Measurements from ENCODE around the gene HEXA.

Gene HEXA

GRCh38 chr15:72411544-72411943 lies 35.7 kb upstream of the HEXA start:
- no peak for DNase-seq
- H3K27me3 ChIP-seq (replicated peaks): no peaks in the 10 kb centered on the region
- H3K27ac ChIP-seq: no peak overlapping the region
- no peaks in the 10 kb centered on the region for H3K36me3 ChIP-seq (replicated peaks)
- no peak overlapping the region for H3K4me3 ChIP-seq (ENCODE audit: low read depth, low read length)
- TF ChIP-seq CTCF (IDR thresholded peaks at IDR 0.05; ENCODE audit: low read depth, low read length, missing control alignments): no peak
- in situ Hi-C loops (cut with HindIII; ENCODE audit: low pct_ligation_motif_present, low sequenced_read_pairs): no loop called here

- Histone ChIP-seq H3K36me3 (replicated peaks) (no peaks in the 10 kb centered on the region), H3K27me3 (replicated peaks) (no peaks in the 10 kb centered on the region), H3K27ac (no peak overlapping the region), H3K4me3 (ENCODE audit: low read depth, low read length) (no peak overlapping the region)
- no peak for DNase-seq
- TF ChIP-seq CTCF (IDR thresholded peaks at IDR 0.05; ENCODE audit: low read depth, low read length, missing control alignments): no peak
- in situ Hi-C loops (cut with HindIII; ENCODE audit: low pct_ligation_motif_present, low sequenced_read_pairs): no loop called here
These were observed 35.3 kb upstream of the HEXA start for GRCh38 chr15:72411111-72411510.

GRCh38 chr15:72406936-72407335 lies 31.1 kb upstream of the HEXA start:
- no peak for TF ChIP-seq CTCF (IDR thresholded peaks at IDR 0.05; ENCODE audit: low read depth, low read length, missing control alignments)

GRCh38 chr15:72404841-72405240 lies 29.0 kb upstream of the HEXA start:
- in situ Hi-C loops (cut with HindIII; ENCODE audit: low pct_ligation_motif_present, low sequenced_read_pairs): no loop called here

More at GRCh38 chr15:72406936-72407335, 31.1 kb upstream of the HEXA start:
- in situ Hi-C loops (cut with HindIII; ENCODE audit: low pct_ligation_motif_present, low sequenced_read_pairs): no loop called here
- H3K4me3 ChIP-seq (ENCODE audit: low read depth, low read length): no peak overlapping the region
- no peaks in the 10 kb centered on the region for H3K36me3 ChIP-seq (replicated peaks)
- DNase-seq: no peak
- H3K27me3 ChIP-seq (replicated peaks): peaks cover 4% of the 10 kb centered on the region
- no peak overlapping the region for H3K27ac ChIP-seq

GRCh38 chr15:72404356-72404755 lies 28.5 kb upstream of the HEXA start:
- Histone ChIP-seq H3K27ac (no peak overlapping the region), H3K27me3 (replicated peaks) (peaks cover 4% of the 10 kb centered on the region), H3K36me3 (replicated peaks) (no peaks in the 10 kb centered on the region), H3K4me3 (ENCODE audit: low read depth, low read length) (no peak overlapping the region)
- TF ChIP-seq CTCF (IDR thresholded peaks at IDR 0.05; ENCODE audit: low read depth, low read length, missing control alignments): no peak
- DNase-seq: no peak
- in situ Hi-C loops (cut with HindIII; ENCODE audit: low pct_ligation_motif_present, low sequenced_read_pairs): no loop called here

More at GRCh38 chr15:72404841-72405240, 29.0 kb upstream of the HEXA start:
- Histone ChIP-seq H3K36me3 (replicated peaks) (no peaks in the 10 kb centered on the region), H3K27ac (no peak overlapping the region), H3K4me3 (ENCODE audit: low read depth, low read length) (no peak overlapping the region), H3K27me3 (replicated peaks) (peaks cover 4% of the 10 kb centered on the region)
- no peak for TF ChIP-seq CTCF (IDR thresholded peaks at IDR 0.05; ENCODE audit: low read depth, low read length, missing control alignments)
- no peak for DNase-seq

- no peak for DNase-seq
- Histone ChIP-seq H3K36me3 (replicated peaks) (no peaks in the 10 kb centered on the region), H3K27me3 (replicated peaks) (peaks cover 6% of the 10 kb centered on the region), H3K27ac (no peak overlapping the region), H3K4me3 (ENCODE audit: low read depth, low read length) (no peak overlapping the region)
- in situ Hi-C loops (cut with HindIII; ENCODE audit: low pct_ligation_motif_present, low sequenced_read_pairs): no loop called here
- TF ChIP-seq CTCF (IDR thresholded peaks at IDR 0.05; ENCODE audit: low read depth, low read length, missing control alignments): no peak
These were observed 26.9 kb upstream of the HEXA start for GRCh38 chr15:72402726-72403125.

All from brain microvascular endothelial cell (primary cell).